ENCODE measurements around the gene RAB31.

DNA sequence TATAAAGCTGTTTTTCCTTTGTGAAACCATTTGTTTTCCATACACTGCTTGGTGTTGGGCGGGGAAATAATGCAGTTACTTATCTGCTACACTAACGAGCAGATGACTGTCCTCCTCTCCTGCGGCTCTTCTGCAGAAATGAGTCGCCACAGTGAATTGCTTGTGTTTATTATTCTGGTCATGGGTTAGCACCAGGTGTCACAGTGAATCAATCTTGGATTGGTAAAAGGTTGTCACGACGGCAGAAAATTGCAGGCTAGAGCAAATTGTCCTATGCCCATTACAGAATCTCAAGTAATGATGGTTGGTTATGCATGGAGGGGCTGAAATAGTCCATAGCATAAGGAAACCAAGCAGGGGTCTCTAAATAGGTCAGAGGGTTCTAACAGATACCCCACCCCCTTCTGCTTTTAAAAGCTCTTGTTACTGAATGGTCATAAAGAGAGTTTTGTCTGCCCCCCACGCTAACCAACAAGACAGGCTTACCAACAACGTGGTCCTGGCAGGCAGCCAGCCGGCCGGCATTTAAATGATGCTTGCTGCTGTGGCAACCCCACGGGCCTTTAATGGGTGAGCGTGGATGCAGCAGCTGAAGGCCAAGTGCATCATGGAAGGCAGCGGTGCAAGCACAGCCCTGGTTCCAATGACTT is 29.5 kb downstream of the RAB31 start:
- TF ChIP-seq, protein P1, sequence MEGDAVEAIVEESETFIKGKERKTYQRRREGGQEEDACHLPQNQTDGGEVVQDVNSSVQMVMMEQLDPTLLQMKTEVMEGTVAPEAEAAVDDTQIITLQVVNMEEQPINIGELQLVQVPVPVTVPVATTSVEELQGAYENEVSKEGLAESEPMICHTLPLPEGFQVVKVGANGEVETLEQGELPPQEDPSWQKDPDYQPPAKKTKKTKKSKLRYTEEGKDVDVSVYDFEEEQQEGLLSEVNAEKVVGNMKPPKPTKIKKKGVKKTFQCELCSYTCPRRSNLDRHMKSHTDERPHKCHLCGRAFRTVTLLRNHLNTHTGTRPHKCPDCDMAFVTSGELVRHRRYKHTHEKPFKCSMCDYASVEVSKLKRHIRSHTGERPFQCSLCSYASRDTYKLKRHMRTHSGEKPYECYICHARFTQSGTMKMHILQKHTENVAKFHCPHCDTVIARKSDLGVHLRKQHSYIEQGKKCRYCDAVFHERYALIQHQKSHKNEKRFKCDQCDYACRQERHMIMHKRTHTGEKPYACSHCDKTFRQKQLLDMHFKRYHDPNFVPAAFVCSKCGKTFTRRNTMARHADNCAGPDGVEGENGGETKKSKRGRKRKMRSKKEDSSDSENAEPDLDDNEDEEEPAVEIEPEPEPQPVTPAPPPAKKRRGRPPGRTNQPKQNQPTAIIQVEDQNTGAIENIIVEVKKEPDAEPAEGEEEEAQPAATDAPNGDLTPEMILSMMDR (IDR thresholded peaks at IDR 0.05), result no peak
- TF ChIP-seq EP300 (IDR thresholded peaks at IDR 0.05) (no peak), POLR2AphosphoS5 (IDR thresholded peaks at IDR 0.05) (no peak), POLR2A (IDR thresholded peaks at IDR 0.05) (no peak)

Data from upper lobe of left lung (tissue), 4 donors.